A549 treated with CpdA at 1 μM for 4 hours (cell line): ENCODE results near the gene SULT1A1. TPM values are rescaled to one million over a fixed set of nuclear protein-coding genes. Genes with fewer than 3 reads are reported as not detected.

ENCODE experiments used
- total RNA-seq: library from RNA; stranded (reverse); fragments of 200-300 nt; extraction: Qiagen RNA extraction; gene quantifications from 5 replicates; pipeline ENCODE4 v1.2.3, GENCODE V29; 2022; ENCODE audit warnings: low read depth

SULT1A1 gene
- total RNA-seq, result 5.0 to 5.5 TPM (median 5.3 TPM) in 5 replicates

DNA sequence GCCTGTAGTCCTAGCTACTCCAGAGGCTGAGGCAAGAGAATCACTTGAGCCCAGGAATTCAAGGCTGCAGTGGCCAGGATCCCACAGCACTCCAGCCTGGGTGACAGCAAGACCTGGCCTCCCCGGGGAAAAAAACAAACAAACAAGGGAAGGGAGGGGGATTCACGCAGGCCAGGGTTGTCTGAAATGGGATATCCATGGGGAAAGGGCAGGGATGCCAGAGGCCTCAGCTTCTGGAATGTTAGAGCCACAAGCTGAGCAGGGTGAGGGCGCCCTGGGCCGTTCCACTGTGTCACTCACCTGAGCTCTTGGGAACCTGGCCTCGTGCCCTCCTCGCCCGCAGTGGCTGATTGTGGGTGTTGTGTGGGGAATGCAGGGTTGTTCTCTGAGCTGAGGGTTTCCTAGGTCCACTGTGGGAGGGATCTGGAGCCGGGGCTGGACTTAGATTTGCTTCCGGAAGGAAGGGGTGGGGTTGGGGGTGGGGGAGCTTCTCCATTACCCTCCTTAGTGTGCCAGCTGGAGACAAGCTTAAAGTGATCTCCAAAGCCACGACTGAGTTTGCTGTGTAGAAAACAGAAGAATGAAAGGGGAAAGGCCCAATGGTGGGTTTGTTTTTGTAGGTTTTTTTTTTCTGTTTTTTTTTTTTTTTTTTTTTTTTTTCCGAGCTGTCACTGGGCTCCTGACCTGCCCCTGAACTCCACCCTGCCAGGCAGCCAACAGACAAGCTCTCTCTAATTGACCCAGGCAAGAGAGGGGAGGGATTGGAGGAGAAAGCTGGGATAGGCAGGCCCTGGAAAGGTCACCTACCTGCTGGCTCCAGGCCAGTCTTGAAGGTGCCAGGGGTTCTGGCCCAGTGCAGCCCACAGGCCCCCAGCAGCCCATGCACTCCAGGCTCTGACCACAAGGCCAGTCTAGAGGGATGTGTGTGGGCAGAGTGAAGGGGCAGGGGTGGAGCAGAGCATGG lies at the start of gene SULT1A1:
Gene SULT1A1, minus strand, starts transcription at position 414 of the 964 bp plus-strand sequence. CDS start 1,189 bp downstream, outside the sequence.

DNA sequence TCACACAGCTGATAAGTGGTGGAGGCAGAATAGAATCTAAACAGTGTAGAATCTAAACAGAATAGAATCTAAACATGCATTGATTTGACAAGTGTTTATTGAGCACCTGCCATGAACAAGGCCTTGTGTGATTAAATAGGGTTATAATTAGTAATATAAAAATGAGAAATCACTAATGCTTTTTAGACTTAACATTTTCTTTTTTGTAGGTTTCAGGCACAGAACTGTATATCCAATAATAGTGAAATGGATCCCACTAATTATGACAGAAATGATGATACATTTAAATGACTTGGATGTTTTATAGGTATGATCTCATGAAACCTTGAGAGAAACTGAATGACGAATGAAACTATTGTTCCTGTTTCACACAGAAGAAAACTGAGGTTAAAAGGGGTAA lies 27.9 kb upstream of the SULT1A1 start, which contains the start of gene NPIPB8:
Gene NPIPB8, plus strand, starts transcription at position 301 of the 400 bp plus-strand sequence. CDS start 296 bp downstream, outside the sequence.

DNA sequence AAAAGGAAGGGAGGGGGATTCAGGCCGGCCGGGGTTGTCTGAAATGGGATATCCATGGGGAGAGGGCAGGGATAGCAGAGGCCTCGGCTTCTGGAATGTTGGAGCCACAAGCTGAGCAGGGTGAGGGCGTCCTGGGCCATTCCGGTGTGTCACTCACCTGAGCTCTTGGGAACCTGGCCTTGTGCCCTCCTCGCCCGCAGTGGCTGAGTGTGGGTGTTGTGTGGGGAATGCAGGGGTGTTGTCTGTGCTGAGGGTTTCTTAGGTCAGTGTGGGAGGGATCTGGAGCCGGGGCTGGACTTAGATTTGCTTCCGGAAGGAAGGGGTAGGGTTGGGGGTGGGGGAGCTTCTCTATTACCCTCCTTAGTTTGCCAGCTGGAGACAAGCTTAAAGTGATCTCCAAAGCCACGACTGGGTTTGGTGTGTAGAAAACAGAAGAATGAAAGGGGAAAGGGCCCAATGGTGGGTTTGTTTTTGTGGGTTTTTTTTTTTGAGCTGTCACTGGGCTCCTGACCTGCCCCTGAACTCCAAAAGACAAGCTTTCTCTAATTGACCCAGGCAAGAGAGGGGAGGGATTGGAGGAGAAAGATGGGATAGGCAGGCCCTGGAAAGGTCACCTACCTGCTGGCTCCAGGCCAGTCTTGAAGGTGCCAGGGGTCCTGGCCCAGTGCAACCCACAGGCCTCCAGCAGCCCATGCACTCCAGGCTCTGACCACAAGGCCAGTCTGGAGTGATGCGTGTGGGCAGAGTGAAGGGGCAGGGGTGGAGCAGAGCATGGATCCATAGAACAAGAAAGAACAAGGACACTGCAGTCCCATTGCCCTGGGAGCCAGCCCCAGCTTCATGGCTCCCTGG lies 12.8 kb downstream of the SULT1A1 start, which contains the start of gene SULT1A2:
Gene SULT1A2, minus strand, starts transcription at position 211 of the 852 bp plus-strand sequence. CDS start 1,120 bp downstream, outside the sequence.

Other genes starting within 250 kb of the SULT1A1 start
- gene NPIPB6, start 246.5 kb downstream of the SULT1A1 start, total RNA-seq, result 1.3 to 3.3 TPM (median 2.1 TPM) in 5 replicates
- gene EIF3CL, start 206.2 kb downstream of the SULT1A1 start, total RNA-seq, result 58.9 to 106 TPM (median 63.8 TPM) in 5 replicates
- 0.13 to 0.39 TPM (median 0.18 TPM) in 3 of 5 replicates, not detected in the others for gene NPIPB7, start 137.7 kb downstream of the SULT1A1 start, total RNA-seq
- 23.1 to 38.3 TPM (median 29.5 TPM) in 5 replicates for gene CLN3, start 118.0 kb downstream of the SULT1A1 start, total RNA-seq
- 0.03 to 0.07 TPM (median 0.03 TPM) in 3 of 5 replicates, not detected in the others for gene APOBR, start 115.4 kb downstream of the SULT1A1 start, total RNA-seq
- gene IL27, start 103.2 kb downstream of the SULT1A1 start, total RNA-seq, result not detected in 5 replicates
- 13.3 to 20.6 TPM (median 15.0 TPM) in 5 replicates for gene NUPR1, start 71.1 kb downstream of the SULT1A1 start, total RNA-seq
- gene SGF29, start 56.1 kb downstream of the SULT1A1 start, total RNA-seq, result 20.3 to 24.7 TPM (median 21.8 TPM) in 5 replicates
- gene SULT1A2, start 13.0 kb downstream of the SULT1A1 start, total RNA-seq, result 0.07 TPM in 1 of 5 replicates, not detected in the others
- 0.49 to 0.97 TPM in 2 of 5 replicates, not detected in the others for gene NPIPB8, start 28.0 kb upstream of the SULT1A1 start, total RNA-seq
- 207 to 397 TPM (median 358 TPM) in 5 replicates for gene EIF3C, start 101.4 kb upstream of the SULT1A1 start, total RNA-seq
- gene NPIPB9, start 141.7 kb upstream of the SULT1A1 start, total RNA-seq, result 1.2 to 3.0 TPM (median 1.7 TPM) in 5 replicates
- 101 to 148 TPM (median 134 TPM) in 5 replicates for gene ATXN2L, start 213.0 kb upstream of the SULT1A1 start, total RNA-seq
- gene TUFM, start 236.3 kb upstream of the SULT1A1 start, total RNA-seq, result 217 to 312 TPM (median 296 TPM) in 5 replicates